Activated T-helper 17 cell treated with anti-CD3 and anti-CD28 coated beads, Interleukin-2, amount 50 U/mL, for 72 hours (primary cell): ENCODE data around the gene MS4A1. TPM values are rescaled to one million over a fixed set of nuclear protein-coding genes. Genes with fewer than 3 reads are reported as not detected.

ENCODE experiments used
- ATAC-seq: fragments of 150-1000 bp; cut with Tn5 transposase; replicated peaks from 2 replicates; pipeline ENCODE4 v1.10.0; 2021; ENCODE audit warnings: mild to moderate bottlenecking, moderate library complexity
- H3K27ac Mint-ChIP-seq: one replicate; pipeline ENCODE4 v1.8.0; 2022; ENCODE audit warnings: mixed read lengths
- H3K27me3 Mint-ChIP-seq: one replicate; pipeline ENCODE4 v1.8.0; 2022; ENCODE audit warnings: mixed read lengths
- H3K36me3 Mint-ChIP-seq: one replicate; pipeline ENCODE4 v1.8.0; 2022; ENCODE audit warnings: low read depth, mild to moderate bottlenecking, mixed read lengths
- H3K4me1 Mint-ChIP-seq: one replicate; pipeline ENCODE4 v1.8.0; 2022; ENCODE audit warnings: mixed read lengths
- H3K4me3 Mint-ChIP-seq: one replicate; pipeline ENCODE4 v1.8.0; 2022; ENCODE audit warnings: mild to moderate bottlenecking, mixed read lengths
- H3K9me3 Mint-ChIP-seq: one replicate; pipeline ENCODE4 v1.8.0; 2022; ENCODE audit warnings: mixed read lengths
- total RNA-seq, 2 donors: library from RNA; stranded (reverse); gene quantifications; one replicate each; pipeline ENCODE4 v1.2.3, GENCODE V29; 2022

Gene MS4A1
- total RNA-seq, 2 donors from 2014 or later = 0.32 TPM; not detected in 1

GRCh38 chr11:60513496-60514460 is 58.1 kb downstream of the MS4A1 start:
- no peaks in the 10 kb centered on the region for H3K36me3 Mint-ChIP-seq
- H3K27me3 Mint-ChIP-seq = peaks cover 21% of the 10 kb centered on the region
- no peak overlapping the region for H3K27ac Mint-ChIP-seq
- ATAC-seq = no peak
- H3K4me1 Mint-ChIP-seq = no peaks in the 10 kb centered on the region
- H3K4me3 Mint-ChIP-seq = no peak overlapping the region
- no peaks in the 10 kb centered on the region for H3K9me3 Mint-ChIP-seq

GRCh38 chr11:60515144-60515855 is 59.7 kb downstream of the MS4A1 start, which contains the start of gene MS4A13:
TSS of gene MS4A13 (plus strand) at chr11:60515392. CDS start at chr11:60518084, 2,692 bp downstream.
- ATAC-seq = no peak
- H3K27me3 Mint-ChIP-seq = peaks cover 36% of the 10 kb centered on the region
- H3K4me3 Mint-ChIP-seq = no peak within 1 kb of the TSS
- H3K36me3 Mint-ChIP-seq = no peaks in the 10 kb centered on the region
- no peak within 1 kb of the TSS for H3K27ac Mint-ChIP-seq
- no peaks in the 10 kb centered on the region for H3K4me1 Mint-ChIP-seq
- peaks cover 4% of the 10 kb centered on the region for H3K9me3 Mint-ChIP-seq

Other genes starting within 250 kb of the MS4A1 start
- gene MS4A4E, start 212.7 kb upstream of the MS4A1 start, total RNA-seq = not detected
- gene MS4A4A, start 175.2 kb upstream of the MS4A1 start, total RNA-seq = not detected
- not detected for gene MS4A6E, start 128.6 kb upstream of the MS4A1 start, total RNA-seq
- gene MS4A7, start 77.3 kb upstream of the MS4A1 start, total RNA-seq = not detected
- gene MS4A14, start 59.4 kb upstream of the MS4A1 start, total RNA-seq = not detected
- gene MS4A5, start 26.3 kb upstream of the MS4A1 start, total RNA-seq = not detected
- gene MS4A12, start 36.9 kb downstream of the MS4A1 start, total RNA-seq = not detected
- gene MS4A13, start 59.5 kb downstream of the MS4A1 start, total RNA-seq = not detected
- not detected for gene MS4A8, start 243.8 kb downstream of the MS4A1 start, total RNA-seq